Cerebellar nuclear complex (tissue), 1 donor: ENCODE data around the gene CPOX.

Experiments
- DNase-seq, 2 experiments: peaks; one replicate each; lab custom pipeline; 2025; lab: John Stamatoyannopoulos, UW

Gene CPOX

GRCh38 chr3:98536456-98537017, 56.9 kb downstream of the CPOX start:
- DNase-seq: no peak

- no peak for DNase-seq
Observed at GRCh38 chr3:98534734-98535133, 58.7 kb downstream of the CPOX start.

GRCh38 chr3:98534168-98534567, 59.2 kb downstream of the CPOX start:
- no peak for DNase-seq

- DNase-seq: no peak
Observed at GRCh38 chr3:98532709-98533571, 60.5 kb downstream of the CPOX start.

GRCh38 chr3:98532275-98532637, 61.2 kb downstream of the CPOX start:
- no peak for DNase-seq

- DNase-seq: no peak
Observed at GRCh38 chr3:98531622-98532274, 61.7 kb downstream of the CPOX start, which contains the start of gene GPR15. TSS of gene GPR15 (plus strand) at chr3:98531978. CDS start at chr3:98532034, 56 bp downstream.

GRCh38 chr3:98530676-98531075, 62.7 kb downstream of the CPOX start:
- DNase-seq: no peak

- DNase-seq: no peak
Observed at GRCh38 chr3:98529856-98530459, 63.5 kb downstream of the CPOX start.
